ENCODE measurements around the gene SIRT3.
"Not testable (repeated sequence)": the region's sequence is repeated elsewhere in the genome, so short reads cannot be mapped to it uniquely, and the experiment has no call there.

Gene SIRT3

GRCh38 chr11:200224-201003 lies 35.7 kb downstream of the SIRT3 start:
- no peak for DNase-seq

GRCh38 chr11:199782-200181 lies 36.4 kb downstream of the SIRT3 start:
- no peak for DNase-seq

GRCh38 chr11:199004-199581 lies 37.0 kb downstream of the SIRT3 start:
- DNase-seq, result no peak

GRCh38 chr11:198236-198806 lies 37.8 kb downstream of the SIRT3 start:
- no peak for DNase-seq

GRCh38 chr11:197741-198235 lies 38.4 kb downstream of the SIRT3 start:
- DNase-seq, result no peak

- no peak for DNase-seq
Measured at GRCh38 chr11:196786-197731, 39.1 kb downstream of the SIRT3 start.

DNA sequence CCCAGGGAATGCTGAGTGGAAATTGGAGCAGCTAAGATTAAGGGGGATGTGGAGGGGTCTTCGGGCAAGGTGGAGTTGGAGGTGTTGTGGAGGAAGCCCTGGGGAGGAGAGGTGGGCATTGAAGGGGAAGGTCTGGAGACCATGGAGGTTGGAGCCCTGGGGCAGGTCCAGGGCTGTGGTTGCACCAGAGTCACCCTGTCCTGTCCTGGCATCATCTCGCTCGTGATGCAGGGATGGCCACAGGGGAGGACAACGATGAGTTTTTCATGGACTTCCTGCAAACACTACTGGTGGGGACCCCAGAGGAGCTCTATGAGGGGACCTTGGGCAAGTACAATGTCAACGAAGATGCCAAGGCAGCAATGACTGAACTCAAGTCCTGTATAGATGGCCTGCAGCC lies 42.7 kb downstream of the SIRT3 start:
- DNase-seq, result not testable (repeated sequence)

DNA sequence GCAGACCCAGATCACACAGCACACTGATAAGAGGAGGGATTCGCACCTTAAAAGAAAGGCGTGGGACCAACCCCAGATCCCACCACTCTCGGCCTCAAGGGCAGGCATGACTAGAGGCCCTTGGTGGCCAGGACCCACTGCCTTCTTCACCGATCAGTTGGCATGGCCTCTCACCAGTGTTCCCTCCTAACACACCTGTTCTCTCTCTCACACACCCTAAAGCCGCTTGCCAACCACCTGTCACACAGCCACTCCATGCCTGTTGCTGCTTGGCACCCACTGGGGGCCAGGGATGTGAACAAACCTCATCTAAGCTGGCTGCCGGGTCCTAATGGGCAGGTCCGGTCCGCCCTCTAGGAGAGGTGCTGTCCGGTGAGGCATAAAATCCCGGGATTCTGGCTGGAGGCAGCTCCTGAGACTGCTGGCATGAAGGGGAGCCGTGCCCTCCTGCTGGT lies 43.4 kb downstream of the SIRT3 start, which contains the start of gene SCGB1C1:
Gene SCGB1C1 (plus strand): TSS at position 405 of the 455 bp plus-strand sequence. CDS start 22 bp downstream, at position 427.
- not testable (repeated sequence) for DNase-seq

- DNase-seq, result not testable (repeated sequence)
Measured at GRCh38 chr11:191490-192478, 44.4 kb downstream of the SIRT3 start.

GRCh38 chr11:190546-190945 lies 45.6 kb downstream of the SIRT3 start:
- not testable (repeated sequence) for DNase-seq

DNA sequence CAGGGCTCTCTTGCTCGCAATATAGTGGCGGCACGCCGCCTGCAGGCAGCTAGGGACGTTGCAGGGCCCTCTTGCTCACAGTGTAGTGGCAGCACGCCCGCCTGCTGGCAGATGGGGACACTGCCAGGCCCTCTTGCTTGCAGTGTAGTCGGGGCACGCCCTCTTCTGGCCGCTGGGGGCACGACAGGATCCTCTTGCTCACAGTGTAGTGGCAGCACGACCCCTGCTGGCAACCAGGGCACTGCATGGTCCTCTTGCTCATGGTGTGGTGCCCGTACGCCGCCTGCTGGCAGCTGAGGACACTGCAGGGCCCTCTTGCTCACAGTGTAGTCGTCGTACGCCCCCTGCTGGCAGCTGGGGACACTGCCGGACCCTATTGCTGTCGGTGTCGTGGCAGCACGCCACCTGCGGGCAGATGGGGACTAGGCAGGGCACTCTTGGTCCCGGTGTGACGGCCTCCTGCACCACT lies 46.3 kb downstream of the SIRT3 start:
- not testable (repeated sequence) for DNase-seq

- not testable (repeated sequence) for DNase-seq
Measured at GRCh38 chr11:189200-189783, 46.9 kb downstream of the SIRT3 start.

- DNase-seq, result not testable (repeated sequence)
Measured at GRCh38 chr11:180242-180641, 55.9 kb downstream of the SIRT3 start.
